KOPT-K1 (cell line): Measurements from ENCODE around the gene MEIS2.

Experiments
- H3K27ac ChIP-seq: fragments of 200-600 bp; sonication (generic); 2 replicates; pipeline ENCODE4 v1.5.1; 2016; ENCODE audit warnings: antibody characterized with exemption, mild to moderate bottlenecking, low read depth, low read length; ENCODE audit not compliant: poor library complexity, severe bottlenecking
- H3K36me3 ChIP-seq: fragments of 200-600 bp; sonication (generic); 2 replicates; pipeline ENCODE4 v1.5.1; 2017; ENCODE audit warnings: antibody characterized with exemption, mild to moderate bottlenecking, low read length, moderate library complexity; ENCODE audit not compliant: insufficient read depth
- H3K9me3 ChIP-seq: fragments of 200-600 bp; sonication (generic); 2 replicates; pipeline ENCODE4 v1.5.1; 2017; ENCODE audit warnings: antibody characterized with exemption, low read length, mild to moderate bottlenecking; ENCODE audit not compliant: insufficient read depth, poor library complexity, severe bottlenecking

MEIS2 gene

GRCh38 chr15:36950371-36950770 is 150.0 kb downstream of the MEIS2 start:
- H3K9me3 ChIP-seq = no peaks in the 10 kb centered on the region
- no peak overlapping the region for H3K27ac ChIP-seq
- no peaks in the 10 kb centered on the region for H3K36me3 ChIP-seq

GRCh38 chr15:36948982-36949381 is 151.4 kb downstream of the MEIS2 start:
- H3K9me3 ChIP-seq = no peaks in the 10 kb centered on the region
- no peak overlapping the region for H3K27ac ChIP-seq
- H3K36me3 ChIP-seq = no peaks in the 10 kb centered on the region

- no peak overlapping the region for H3K27ac ChIP-seq
- no peaks in the 10 kb centered on the region for H3K9me3 ChIP-seq
- H3K36me3 ChIP-seq = no peaks in the 10 kb centered on the region
These were observed 153.2 kb downstream of the MEIS2 start for GRCh38 chr15:36947035-36947719.

- no peaks in the 10 kb centered on the region for H3K36me3 ChIP-seq
- H3K9me3 ChIP-seq = no peaks in the 10 kb centered on the region
- no peak overlapping the region for H3K27ac ChIP-seq
These were observed 155.9 kb downstream of the MEIS2 start for GRCh38 chr15:36944442-36944841.

- H3K36me3 ChIP-seq = no peaks in the 10 kb centered on the region
- no peak overlapping the region for H3K27ac ChIP-seq
- H3K9me3 ChIP-seq = no peaks in the 10 kb centered on the region
These were observed 156.6 kb downstream of the MEIS2 start for GRCh38 chr15:36943508-36944361.

GRCh38 chr15:36942248-36942827 is 158.0 kb downstream of the MEIS2 start:
- Histone ChIP-seq H3K27ac (no peak overlapping the region), H3K36me3 (no peaks in the 10 kb centered on the region)

GRCh38 chr15:36941798-36942197 is 158.6 kb downstream of the MEIS2 start:
- Histone ChIP-seq H3K36me3 (no peaks in the 10 kb centered on the region), H3K27ac (no peak overlapping the region)

More at GRCh38 chr15:36942248-36942827, 158.0 kb downstream of the MEIS2 start:
- no peaks in the 10 kb centered on the region for H3K9me3 ChIP-seq

GRCh38 chr15:36940636-36941260 is 159.6 kb downstream of the MEIS2 start:
- no peak overlapping the region for H3K27ac ChIP-seq
- H3K9me3 ChIP-seq = no peaks in the 10 kb centered on the region
- no peaks in the 10 kb centered on the region for H3K36me3 ChIP-seq

More at GRCh38 chr15:36941798-36942197, 158.6 kb downstream of the MEIS2 start:
- H3K9me3 ChIP-seq = no peaks in the 10 kb centered on the region

GRCh38 chr15:36940219-36940618 is 160.1 kb downstream of the MEIS2 start:
- no peak overlapping the region for H3K27ac ChIP-seq
- H3K9me3 ChIP-seq = no peaks in the 10 kb centered on the region
- H3K36me3 ChIP-seq = no peaks in the 10 kb centered on the region

GRCh38 chr15:36938764-36939163 is 161.6 kb downstream of the MEIS2 start:
- Histone ChIP-seq H3K27ac (no peak overlapping the region), H3K36me3 (no peaks in the 10 kb centered on the region), H3K9me3 (no peaks in the 10 kb centered on the region)

GRCh38 chr15:36938131-36938530 is 162.2 kb downstream of the MEIS2 start:
- Histone ChIP-seq H3K36me3 (no peaks in the 10 kb centered on the region), H3K9me3 (no peaks in the 10 kb centered on the region), H3K27ac (no peak overlapping the region)

GRCh38 chr15:36936613-36937012 is 163.7 kb downstream of the MEIS2 start:
- H3K36me3 ChIP-seq = no peaks in the 10 kb centered on the region
- H3K9me3 ChIP-seq = no peaks in the 10 kb centered on the region
- no peak overlapping the region for H3K27ac ChIP-seq

- no peaks in the 10 kb centered on the region for H3K9me3 ChIP-seq
- no peaks in the 10 kb centered on the region for H3K36me3 ChIP-seq
- H3K27ac ChIP-seq = no peak overlapping the region
These were observed 166.9 kb downstream of the MEIS2 start for GRCh38 chr15:36933255-36933990.

GRCh38 chr15:36932070-36932469 is 168.3 kb downstream of the MEIS2 start:
- H3K36me3 ChIP-seq = no peaks in the 10 kb centered on the region
- H3K9me3 ChIP-seq = no peaks in the 10 kb centered on the region
- no peak overlapping the region for H3K27ac ChIP-seq
